Ishikawa (cell line): Measurements from ENCODE around the gene CGREF1.
A peak's percentile ranks its signal among the peaks of the same experiment; 100 is the strongest.

ENCODE experiments used
- CEBPB ChIP-seq: IDR thresholded peaks from 2 replicates; pipeline ENCODE4 v1.6.1; 2012
- CREB1 ChIP-seq: IDR thresholded peaks from 2 replicates; pipeline ENCODE4 v1.6.1; 2012; ENCODE audit warnings: low read depth
- EGR1 ChIP-seq: IDR thresholded peaks from 2 replicates; pipeline ENCODE4 v1.6.1; 2012
- EP300 ChIP-seq: IDR thresholded peaks from 2 replicates; pipeline ENCODE4 v1.6.1; 2012; ENCODE audit warnings: borderline replicate concordance
- FOXM1 ChIP-seq: IDR thresholded peaks from 2 replicates; pipeline ENCODE4 v1.6.1; 2012; ENCODE audit warnings: low read depth, borderline replicate concordance
- MAX ChIP-seq: IDR thresholded peaks from 2 replicates; pipeline ENCODE4 v1.6.1; 2012
- NFIC ChIP-seq: IDR thresholded peaks from 2 replicates; pipeline ENCODE4 v1.6.1; 2012
- RAD21 ChIP-seq: IDR thresholded peaks from 2 replicates; pipeline ENCODE4 v1.6.1; 2012; ENCODE audit warnings: low read depth
- REST ChIP-seq: IDR thresholded peaks from 2 replicates; pipeline ENCODE4 v1.6.1; 2012; ENCODE audit warnings: low read depth, mild to moderate bottlenecking
- TAF1 ChIP-seq: IDR thresholded peaks from 2 replicates; pipeline ENCODE4 v1.6.1; 2012; ENCODE audit warnings: low read depth, mild to moderate bottlenecking
- TCF12 ChIP-seq: IDR thresholded peaks from 2 replicates; pipeline ENCODE4 v1.6.1; 2012; ENCODE audit warnings: low read depth
- TEAD4 ChIP-seq: IDR thresholded peaks from 2 replicates; pipeline ENCODE4 v1.6.1; 2012
- USF1 ChIP-seq: IDR thresholded peaks from 2 replicates; pipeline ENCODE4 v1.6.1; 2012
- YY1 ChIP-seq: IDR thresholded peaks from 2 replicates; pipeline ENCODE4 v1.6.1; 2012; ENCODE audit warnings: low read depth
- ZBTB7A ChIP-seq: IDR thresholded peaks from 2 replicates; pipeline ENCODE4 v1.6.1; 2012; ENCODE audit warnings: low read depth

The CGREF1 gene

GRCh38 chr2:27134781-27135477, 16.0 kb upstream of the CGREF1 start:
- no peak for TF ChIP-seq CREB1
- no peak for TF ChIP-seq CEBPB
- TF ChIP-seq YY1 = peak; percentile 97; the same call in 1 of the 2 replicates
- no peak for TF ChIP-seq FOXM1
- TF ChIP-seq MAX = no peak
- no peak for TF ChIP-seq NFIC
- TF ChIP-seq ZBTB7A = no peak
- TF ChIP-seq EGR1 = peak; percentile 64
- no peak for TF ChIP-seq TAF1

- TF ChIP-seq ZBTB7A (peak; percentile 68; the same call in 1 of the 2 replicates), TAF1 (peak; percentile 81), RAD21 (no peak), CREB1 (peak; percentile 51; the same call in 1 of the 2 replicates)
Measured at GRCh38 chr2:27133905-27134780, 15.2 kb upstream of the CGREF1 start, which contains the start of gene PREB. Gene PREB (minus strand): TSS chr2:27134636. CDS start chr2:27134421, 215 bp downstream.

- TF ChIP-seq CEBPB (no peak), TEAD4 (no peak), CREB1 (no peak), REST (no peak), TAF1 (peak; percentile 15; the same call in 1 of the 2 replicates), EP300 (no peak)
Measured at GRCh38 chr2:27133195-27133875, 14.4 kb upstream of the CGREF1 start.

- no peak for TF ChIP-seq NFIC
- TF ChIP-seq RAD21 = no peak
- no peak for TF ChIP-seq TEAD4
- TF ChIP-seq USF1 = no peak
- TF ChIP-seq FOXM1 = no peak
- no peak for TF ChIP-seq CEBPB
- TF ChIP-seq ZBTB7A = no peak
- no peak for TF ChIP-seq YY1
- TF ChIP-seq MAX = no peak
- no peak for TF ChIP-seq TCF12
- no peak for TF ChIP-seq EP300
- no peak for TF ChIP-seq EGR1
- no peak for TF ChIP-seq CREB1
- TF ChIP-seq REST = no peak
- TF ChIP-seq TAF1 = no peak
Measured at GRCh38 chr2:27131429-27131828, 12.5 kb upstream of the CGREF1 start.

- TF ChIP-seq RAD21 (no peak), MAX (no peak), YY1 (no peak), EP300 (no peak), TEAD4 (no peak), CREB1 (no peak), REST (no peak), NFIC (no peak), USF1 (no peak), EGR1 (no peak), FOXM1 (no peak), TAF1 (no peak), TCF12 (no peak), CEBPB (no peak)
Measured at GRCh38 chr2:27130396-27130795, 11.5 kb upstream of the CGREF1 start.
